Spleen (tissue), 7 donors: ENCODE results near the gene POLH.

Experiments
- POLR2A ChIP-seq, 3 donors: fragments of 450-650 bp; IDR thresholded peaks; one replicate each; pipeline ENCODE4 v1.5.1; 2017; ENCODE audit warnings: antibody characterized with exemption in 3 of 3, mild to moderate bottlenecking in 1 of 3
- TF ChIP-seq, protein P1 (sequence below), 11 experiments: fragments of 200-600 bp in 7 of 11; fragments of 450-650 bp in 4 of 11; sonication (generic) in 4 of 11; IDR thresholded peaks in 8 of 11; conservative IDR thresholded peaks in 3 of 11; 1 replicate in 7 of 11; 2 replicates in 4 of 11; pipeline versions ENCODE4 v1.4.0 to v1.8.0; 2016 to 2021; ENCODE audit warnings: antibody characterized with exemption in 11 of 11, inconsistent platforms in 4 of 11, mild to moderate bottlenecking in 1 of 11
- donor health status: DM: no; HTN: no; CAD: no; lungs with moderate emphysema.
- donor health status: DM: no; HTN: no; CAD: no.
- donor health status: DM: no; HTN: no; CAD: no.

DNA sequence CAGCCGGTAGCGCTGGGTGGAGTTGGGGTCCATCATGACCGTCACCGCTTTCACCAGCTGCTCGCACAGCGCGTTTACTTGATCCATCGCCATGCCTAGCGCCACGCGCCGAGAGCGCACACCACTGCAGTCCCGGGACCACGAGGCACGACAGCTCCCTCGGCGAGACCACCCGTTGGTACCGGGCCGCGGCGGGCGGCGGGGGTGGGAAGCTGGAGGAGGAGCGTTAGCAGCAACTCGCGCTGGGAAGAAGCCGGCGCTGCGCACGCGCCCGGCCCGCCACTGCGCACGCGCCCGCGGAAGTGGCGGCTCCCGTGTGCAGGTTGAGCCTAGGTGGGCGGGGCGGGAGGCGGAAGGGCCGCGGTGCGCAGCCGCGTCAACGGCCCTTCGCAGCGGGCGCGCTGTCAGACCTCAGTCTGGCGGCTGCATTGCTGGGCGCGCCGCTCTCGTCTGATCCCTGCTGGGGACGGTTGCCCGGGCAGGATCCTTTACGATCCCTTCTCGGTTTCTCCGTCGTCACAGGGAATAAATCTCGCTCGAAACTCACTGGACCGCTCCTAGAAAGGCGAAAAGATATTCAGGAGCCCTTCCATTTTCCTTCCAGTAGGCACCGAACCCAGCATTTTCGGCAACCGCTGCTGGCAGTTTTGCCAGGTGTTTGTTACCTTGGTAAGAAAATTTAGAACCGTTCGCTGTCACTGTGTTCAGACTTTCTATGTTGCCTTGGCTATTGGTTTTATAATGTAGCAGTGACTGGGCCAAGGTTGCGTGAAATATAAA, at the start of gene POLH, which contains the start of gene XPO5:
- TF ChIP-seq, protein P1, sequence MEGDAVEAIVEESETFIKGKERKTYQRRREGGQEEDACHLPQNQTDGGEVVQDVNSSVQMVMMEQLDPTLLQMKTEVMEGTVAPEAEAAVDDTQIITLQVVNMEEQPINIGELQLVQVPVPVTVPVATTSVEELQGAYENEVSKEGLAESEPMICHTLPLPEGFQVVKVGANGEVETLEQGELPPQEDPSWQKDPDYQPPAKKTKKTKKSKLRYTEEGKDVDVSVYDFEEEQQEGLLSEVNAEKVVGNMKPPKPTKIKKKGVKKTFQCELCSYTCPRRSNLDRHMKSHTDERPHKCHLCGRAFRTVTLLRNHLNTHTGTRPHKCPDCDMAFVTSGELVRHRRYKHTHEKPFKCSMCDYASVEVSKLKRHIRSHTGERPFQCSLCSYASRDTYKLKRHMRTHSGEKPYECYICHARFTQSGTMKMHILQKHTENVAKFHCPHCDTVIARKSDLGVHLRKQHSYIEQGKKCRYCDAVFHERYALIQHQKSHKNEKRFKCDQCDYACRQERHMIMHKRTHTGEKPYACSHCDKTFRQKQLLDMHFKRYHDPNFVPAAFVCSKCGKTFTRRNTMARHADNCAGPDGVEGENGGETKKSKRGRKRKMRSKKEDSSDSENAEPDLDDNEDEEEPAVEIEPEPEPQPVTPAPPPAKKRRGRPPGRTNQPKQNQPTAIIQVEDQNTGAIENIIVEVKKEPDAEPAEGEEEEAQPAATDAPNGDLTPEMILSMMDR (IDR thresholded peaks at IDR 0.05 in 8 of 11, conservative IDR thresholded peaks at IDR 0.05 in 3 of 11), result peak in 4 of 11 experiments; percentile 4 to 47 (median 29)
- TF ChIP-seq POLR2A (IDR thresholded peaks at IDR 0.05), result peak; percentile 75 to 89 (median 82)
